Body of pancreas (tissue), 4 donors: ENCODE results near the gene CLPTM1L. TPM values are rescaled to one million over a fixed set of nuclear protein-coding genes. Genes with fewer than 3 reads are reported as not detected.
"Not testable (repeated sequence)": the region's sequence is repeated elsewhere in the genome, so short reads cannot be mapped to it uniquely, and the experiment has no call there.

Experiments used
- ATAC-seq: fragments of 150-250 bp; one replicate; pipeline ENCODE4 v1.9.1; 2016
- DNase-seq, 4 donors: peaks; one replicate each; pipeline ENCODE4 v3.0.0-alpha.2; 2019
- H3K27ac ChIP-seq, 4 donors: fragments of 200-600 bp; sonication (generic); 1 replicate in 3 of 4; 2 replicates in 1 of 4; pipeline versions ENCODE4 v1.5.1 to v1.6.1; 2016 to 2019; ENCODE audit warnings: mild to moderate bottlenecking in 1 of 4, mixed read lengths in 1 of 4, moderate library complexity in 1 of 4
- H3K27me3 ChIP-seq, 2 donors: fragments of 200-600 bp; sonication (generic); one replicate each; pipeline ENCODE4 v1.6.0; 2016; ENCODE audit warnings: mild to moderate bottlenecking in 1 of 2
- H3K36me3 ChIP-seq, 2 donors: fragments of 200-600 bp; sonication (generic); replicated peaks in 1 of 2; 2 replicates each; pipeline ENCODE4 v1.5.1; 2016; ENCODE audit warnings: low read depth in 2 of 2; ENCODE audit not compliant: insufficient read depth in 1 of 2
- H3K4me1 ChIP-seq: fragments of 200-600 bp; sonication (generic); one replicate; pipeline ENCODE4 v1.6.0; 2016
- H3K4me3 ChIP-seq, 2 donors: fragments of 200-600 bp; sonication (generic); 1 replicate in 1 of 2; 2 replicates in 1 of 2; pipeline ENCODE4 v1.5.1; 2016 to 2019
- H3K9me3 ChIP-seq, 3 donors: fragments of 200-600 bp; sonication (generic); 1 replicate in 2 of 3; 2 replicates in 1 of 3; pipeline ENCODE4 v1.5.1; 2016
- POLR2A ChIP-seq, 3 donors: fragments of 450-650 bp; IDR thresholded peaks; one replicate each; pipeline ENCODE4 v1.6.1; 2016; ENCODE audit warnings: antibody characterized with exemption in 3 of 3, mild to moderate bottlenecking in 2 of 3
- WGBS, 2 donors: methylation state at CpG; one replicate each; pipeline ENCODE4 v1.1.5; 2017; 5-methylcytosine and 5-hydroxymethylcytosine counted together
- intact Hi-C: fragments of 100-400 bp; cut with DNase I; formaldehyde crosslinking; loops from one replicate; pipeline ENCODE4 v1.15.1; 2023
- total RNA-seq, 2 donors: library from RNA; depleted of rRNA; stranded (reverse); fragments of >200 nt; gene quantifications; one replicate each; pipeline ENCODE4 v1.1.0, GENCODE V29; 2016
- TF ChIP-seq, protein P1 (sequence below), 7 experiments: fragments of 450-650 bp in 4 of 7; fragments of 200-600 bp in 3 of 7; sonication (generic) in 3 of 7; IDR thresholded peaks; one replicate each; pipeline ENCODE4 v1.5.1; 2016 to 2019; ENCODE audit warnings: antibody characterized with exemption in 7 of 7

CLPTM1L gene
- total RNA-seq, 2 donors from 2014 or later: 91.3 to 109 TPM

DNA sequence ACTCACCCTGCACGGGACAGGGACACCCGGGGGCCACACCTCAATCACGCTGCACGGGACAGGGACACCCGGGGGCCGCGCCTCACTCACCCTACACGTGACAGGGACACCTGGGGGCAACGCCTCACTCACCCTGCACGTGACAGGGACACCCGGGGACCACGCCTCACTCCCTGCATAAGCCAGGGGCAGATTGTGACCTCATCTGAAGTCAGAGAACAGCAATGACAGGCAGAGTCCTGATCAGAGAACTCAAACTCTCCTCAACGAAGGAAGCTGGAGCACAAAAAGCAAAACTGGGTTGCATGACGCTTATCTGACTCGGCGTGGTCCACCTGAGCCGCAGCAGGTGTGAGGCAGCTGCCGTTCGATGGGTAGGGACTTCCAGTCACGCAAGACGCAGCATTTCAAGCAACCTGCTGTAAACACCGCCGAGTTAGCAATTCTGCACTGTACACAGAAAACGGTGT, 53.3 kb downstream of the CLPTM1L start:
- no peaks in the 10 kb centered on the region for H3K9me3 ChIP-seq
- peaks cover 10% of the 10 kb centered on the region for H3K4me1 ChIP-seq
- peaks cover 0 to 12% of the 10 kb centered on the region in 2 donors for H3K27me3 ChIP-seq
- DNase-seq: no peak
- no peak overlapping the region for H3K27ac ChIP-seq
- no peak for ATAC-seq
- H3K4me3 ChIP-seq: no peak overlapping the region
- TF ChIP-seq, protein P1, sequence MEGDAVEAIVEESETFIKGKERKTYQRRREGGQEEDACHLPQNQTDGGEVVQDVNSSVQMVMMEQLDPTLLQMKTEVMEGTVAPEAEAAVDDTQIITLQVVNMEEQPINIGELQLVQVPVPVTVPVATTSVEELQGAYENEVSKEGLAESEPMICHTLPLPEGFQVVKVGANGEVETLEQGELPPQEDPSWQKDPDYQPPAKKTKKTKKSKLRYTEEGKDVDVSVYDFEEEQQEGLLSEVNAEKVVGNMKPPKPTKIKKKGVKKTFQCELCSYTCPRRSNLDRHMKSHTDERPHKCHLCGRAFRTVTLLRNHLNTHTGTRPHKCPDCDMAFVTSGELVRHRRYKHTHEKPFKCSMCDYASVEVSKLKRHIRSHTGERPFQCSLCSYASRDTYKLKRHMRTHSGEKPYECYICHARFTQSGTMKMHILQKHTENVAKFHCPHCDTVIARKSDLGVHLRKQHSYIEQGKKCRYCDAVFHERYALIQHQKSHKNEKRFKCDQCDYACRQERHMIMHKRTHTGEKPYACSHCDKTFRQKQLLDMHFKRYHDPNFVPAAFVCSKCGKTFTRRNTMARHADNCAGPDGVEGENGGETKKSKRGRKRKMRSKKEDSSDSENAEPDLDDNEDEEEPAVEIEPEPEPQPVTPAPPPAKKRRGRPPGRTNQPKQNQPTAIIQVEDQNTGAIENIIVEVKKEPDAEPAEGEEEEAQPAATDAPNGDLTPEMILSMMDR (IDR thresholded peaks at IDR 0.05): no peak
- TF ChIP-seq POLR2A (IDR thresholded peaks at IDR 0.05): no peak
- 69 to 73% methylated on average over 23 to 24 of the region's 24 CpGs for WGBS, 2 donors
- intact Hi-C loops: no loop called here
- H3K36me3 ChIP-seq: no peaks in the 10 kb centered on the region

DNA sequence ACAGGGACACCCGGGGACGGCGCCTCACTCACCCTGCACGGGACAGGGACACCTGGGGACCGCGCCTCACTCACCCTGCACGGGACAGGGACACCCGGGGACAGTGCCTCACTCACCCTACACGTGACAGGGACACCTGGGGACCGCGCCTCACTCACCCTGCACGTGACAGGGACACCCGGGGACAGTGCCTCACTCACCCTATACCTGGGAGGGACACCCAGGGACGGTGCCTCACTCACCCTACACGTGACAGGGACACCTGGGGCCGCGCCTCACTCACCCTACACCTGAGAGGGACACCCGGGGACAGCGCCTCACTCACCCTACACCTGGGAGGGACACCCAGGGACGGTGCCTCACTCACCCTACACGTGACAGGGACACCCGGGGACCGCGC, 53.9 kb downstream of the CLPTM1L start:
- H3K27ac ChIP-seq, ATAC-seq, H3K4me3 ChIP-seq, DNase-seq, intact Hi-C loops, H3K9me3 ChIP-seq, H3K36me3 ChIP-seq: not testable (repeated sequence)
- H3K27me3 ChIP-seq: peaks cover 0 to 12% of the 10 kb centered on the region in 2 donors
- WGBS, 2 donors: 66 to 67% methylated on average over 7 to 11 of the region's 24 CpGs
- peaks cover 10% of the 10 kb centered on the region for H3K4me1 ChIP-seq

DNA sequence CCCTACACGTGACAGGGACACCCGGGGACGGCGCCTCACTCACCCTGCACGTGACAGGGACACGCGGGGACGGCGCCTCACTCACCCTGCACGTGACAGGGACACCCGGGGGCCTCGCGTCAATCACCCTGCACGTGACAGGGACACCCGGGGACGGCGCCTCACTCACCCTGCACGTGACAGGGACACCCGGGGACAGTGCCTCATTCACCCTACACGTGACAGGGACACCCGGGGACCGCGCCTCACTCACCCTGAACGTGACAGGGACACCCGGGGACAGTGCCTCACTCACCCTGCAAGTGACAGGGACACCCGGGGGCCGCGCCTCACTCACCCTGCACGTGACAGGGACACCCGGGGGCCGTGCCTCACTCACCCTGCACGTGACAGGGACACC, 55.3 kb downstream of the CLPTM1L start:
- WGBS, 2 donors: 86% methylated on average over 13 of the region's 32 CpGs; no CpG with 5 or more reads in 1 of the 2 donors
- not testable (repeated sequence) for ATAC-seq

DNA sequence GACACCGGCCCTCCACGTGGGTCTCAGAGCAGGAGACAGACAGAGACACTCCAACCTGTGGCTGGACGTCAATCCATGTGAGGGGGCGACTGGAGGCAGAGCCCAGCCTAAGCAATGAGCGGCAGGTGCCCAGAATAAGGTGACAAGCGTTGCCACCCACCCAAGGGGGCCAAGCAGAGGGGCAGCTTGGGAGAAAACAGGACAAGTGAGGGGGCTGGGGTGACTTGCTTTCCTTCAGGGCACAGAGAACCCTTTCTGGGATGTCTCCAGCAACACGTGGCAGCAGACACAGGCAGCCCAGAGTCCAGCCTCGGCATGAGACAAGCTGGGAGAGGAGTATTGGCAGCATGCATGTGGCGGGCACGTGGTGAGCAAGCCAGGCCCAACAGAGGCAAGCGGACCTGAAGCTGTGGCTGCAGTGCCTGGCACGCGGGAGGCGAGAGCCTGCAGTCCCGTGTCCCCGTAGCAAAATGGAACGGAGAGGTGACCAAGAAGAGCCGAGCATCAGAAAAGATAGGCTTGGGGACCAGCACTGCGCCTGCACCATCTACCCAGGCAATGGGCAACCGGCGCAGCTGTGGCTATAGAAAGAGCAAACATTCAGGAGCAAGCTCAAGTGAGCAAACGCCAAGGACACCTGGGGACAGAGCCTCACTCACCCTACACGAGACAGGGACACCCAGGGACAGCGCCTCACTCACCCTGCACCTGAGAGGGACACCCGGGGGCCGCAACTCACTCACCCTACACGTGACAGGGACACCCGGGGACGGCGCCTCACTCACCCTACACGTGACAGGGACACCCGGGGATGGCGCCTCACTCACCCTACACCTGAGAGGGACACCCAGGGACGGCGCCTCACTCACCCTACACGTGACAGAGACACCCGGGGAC, 56.2 kb downstream of the CLPTM1L start:
- H3K4me3 ChIP-seq: no peak overlapping the region
- H3K27ac ChIP-seq: no peak overlapping the region
- 85 to 87% methylated on average over 34 to 37 of the region's 37 CpGs for WGBS, 2 donors
- no peak for ATAC-seq
- no peak for DNase-seq
- H3K9me3 ChIP-seq: no peaks in the 10 kb centered on the region
- peaks cover 0 to 2% of the 10 kb centered on the region in 2 donors for H3K27me3 ChIP-seq
- no peaks in the 10 kb centered on the region for H3K36me3 ChIP-seq
- intact Hi-C loops: no loop called here
- no peaks in the 10 kb centered on the region for H3K4me1 ChIP-seq
- TF ChIP-seq, protein P1 (IDR thresholded peaks at IDR 0.05): no peak
- TF ChIP-seq POLR2A (IDR thresholded peaks at IDR 0.05): no peak

More for the DNA sequence above, 55.3 kb downstream of the CLPTM1L start:
- H3K27ac ChIP-seq, H3K36me3 ChIP-seq, H3K9me3 ChIP-seq, intact Hi-C loops, DNase-seq, H3K4me1 ChIP-seq, H3K4me3 ChIP-seq: not testable (repeated sequence)
- peaks cover 0 to 10% of the 10 kb centered on the region in 2 donors for H3K27me3 ChIP-seq

DNA sequence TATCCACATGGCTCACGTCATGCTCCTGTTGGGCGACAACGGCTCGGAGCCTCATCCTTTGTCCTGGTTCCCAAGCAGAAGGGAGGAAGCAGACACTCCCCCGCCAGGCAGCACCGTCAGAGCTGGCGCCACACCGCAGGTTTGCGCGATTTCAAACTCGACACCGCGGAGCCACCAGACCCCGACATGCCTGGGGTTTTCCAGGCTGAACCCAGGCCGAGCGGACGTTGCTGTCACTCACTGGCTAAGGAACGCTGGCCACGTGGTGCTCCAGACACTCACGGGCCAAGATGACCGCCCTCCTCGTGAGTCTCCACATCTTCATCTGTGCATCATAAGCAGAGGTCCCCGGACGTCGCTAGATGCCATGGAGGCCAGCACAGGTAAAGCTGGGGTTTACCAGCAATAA, 59.0 kb downstream of the CLPTM1L start:
- WGBS, 2 donors: 84 to 90% methylated on average over 6 to 25 of the region's 25 CpGs
- no peak overlapping the region for H3K4me3 ChIP-seq
- no peaks in the 10 kb centered on the region for H3K36me3 ChIP-seq
- TF ChIP-seq, protein P1 (IDR thresholded peaks at IDR 0.05): no peak
- TF ChIP-seq POLR2A (IDR thresholded peaks at IDR 0.05): no peak
- DNase-seq: no peak
- intact Hi-C loops: no loop called here
- H3K27ac ChIP-seq: no peak overlapping the region
- no peaks in the 10 kb centered on the region for H3K9me3 ChIP-seq
- H3K27me3 ChIP-seq: no peaks in the 10 kb centered on the region
- no peak for ATAC-seq
- no peaks in the 10 kb centered on the region for H3K4me1 ChIP-seq
